ENCODE data around the gene PHTF2. TPM values are rescaled to one million over a fixed set of nuclear protein-coding genes. Genes with fewer than 3 reads are reported as not detected.
A peak's percentile ranks its signal among the peaks of the same experiment; 100 is the strongest.

The PHTF2 gene
- 10 to 100 TPM; 39.4 to 45.9 TPM for total RNA-seq

GRCh38 chr7:77798394-77799077, at the start of gene PHTF2, which contains the start of gene TMEM60:
PHTF2 (plus strand) TSS chr7:77798773.
TMEM60 (minus strand) TSS chr7:77798434; CDS start chr7:77794373, 4,061 bp downstream.
- ATAC-seq (ENCODE audit: insufficient number of reproducible peaks, low FRiP score, low read depth) (peak; percentile 99), DNase-seq (ENCODE audit: low spot score) (peak; percentile 95)
- Histone ChIP-seq H3K36me3 (no peaks in the 10 kb centered on the region), H3K9me3 (no peaks in the 10 kb centered on the region), H3K27me3 (replicated peaks; ENCODE audit: insufficient read depth) (no peaks in the 10 kb centered on the region), H3K4me1 (ENCODE audit: control insufficient read depth in 1 of 2, low read depth in 2 of 2) (peaks cover 13 to 39% of the 10 kb centered on the region in 2 donors), H3K27ac (peak within 1 kb of the TSS; percentile 81 to 86), H3K4me3 (peak within 1 kb of the TSS; percentile 93)
- TF ChIP-seq CTCF (IDR thresholded peaks at IDR 0.05), result peak; percentile 51

DNA sequence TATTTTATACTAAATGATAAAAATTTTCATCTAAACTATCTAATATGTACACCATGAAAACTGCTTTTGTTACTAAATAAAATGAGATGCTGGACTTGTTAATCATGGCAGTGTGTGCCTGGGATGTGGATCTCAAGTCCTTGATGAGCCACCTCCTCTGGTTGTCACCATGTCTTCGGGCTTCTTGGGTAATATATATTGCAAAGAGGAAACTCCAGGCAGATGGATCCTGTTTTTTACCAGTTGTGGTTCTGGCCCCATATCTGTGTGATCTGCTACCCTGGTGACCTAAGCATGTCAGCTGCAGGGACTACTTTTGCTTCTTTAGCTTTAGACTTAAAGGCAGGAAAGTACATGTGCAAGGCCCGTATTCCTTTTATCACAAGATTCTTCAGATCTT, 46.6 kb upstream of the PHTF2 start:
- no peaks in the 10 kb centered on the region for H3K36me3 ChIP-seq
- H3K27me3 ChIP-seq (replicated peaks; ENCODE audit: insufficient read depth), result no peaks in the 10 kb centered on the region
- H3K27ac ChIP-seq, result no peak overlapping the region
- ATAC-seq (ENCODE audit: insufficient number of reproducible peaks, low FRiP score, low read depth) (no peak), DNase-seq (ENCODE audit: low spot score) (no peak)
- no peak overlapping the region for H3K4me3 ChIP-seq
- H3K9me3 ChIP-seq, result no peaks in the 10 kb centered on the region
- no peak for TF ChIP-seq CTCF (IDR thresholded peaks at IDR 0.05)
- no peaks in the 10 kb centered on the region for H3K4me1 ChIP-seq (ENCODE audit: control insufficient read depth in 1 of 2, low read depth in 2 of 2)

GRCh38 chr7:77753173-77753572, 45.4 kb upstream of the PHTF2 start:
- H3K27me3 ChIP-seq (replicated peaks; ENCODE audit: insufficient read depth), result no peaks in the 10 kb centered on the region
- H3K9me3 ChIP-seq, result no peaks in the 10 kb centered on the region
- no peak overlapping the region for H3K27ac ChIP-seq
- DNase-seq (ENCODE audit: low spot score), result no peak
- no peak for TF ChIP-seq CTCF (IDR thresholded peaks at IDR 0.05)
- no peak overlapping the region for H3K4me3 ChIP-seq
- no peaks in the 10 kb centered on the region for H3K36me3 ChIP-seq
- no peak for ATAC-seq (ENCODE audit: insufficient number of reproducible peaks, low FRiP score, low read depth)
- H3K4me1 ChIP-seq (ENCODE audit: control insufficient read depth in 1 of 2, low read depth in 2 of 2), result no peaks in the 10 kb centered on the region

DNA sequence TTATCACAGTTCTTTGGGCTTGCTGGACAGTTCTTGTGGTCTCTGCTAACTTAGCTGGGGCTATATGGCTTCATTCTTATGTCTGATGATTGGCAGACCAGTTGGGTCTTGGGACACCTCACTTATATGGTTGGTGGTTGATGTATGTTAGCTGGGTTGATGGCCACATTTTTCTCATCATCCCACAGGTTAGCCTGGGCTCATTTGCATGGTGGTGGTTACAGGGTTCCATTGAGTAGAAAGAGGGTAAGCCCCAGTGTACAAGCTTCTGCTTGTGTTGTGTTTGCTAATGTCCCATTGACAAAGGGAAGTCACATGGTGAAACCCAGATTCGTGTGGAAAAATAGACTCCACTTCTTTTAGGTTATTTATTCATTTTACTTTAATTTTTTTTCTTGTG, 41.0 kb upstream of the PHTF2 start:
- Histone ChIP-seq H3K9me3 (no peaks in the 10 kb centered on the region), H3K4me3 (no peak overlapping the region), H3K36me3 (no peaks in the 10 kb centered on the region), H3K27ac (no peak overlapping the region), H3K4me1 (ENCODE audit: control insufficient read depth in 1 of 2, low read depth in 2 of 2) (peaks cover 6 to 7% of the 10 kb centered on the region in 2 donors), H3K27me3 (replicated peaks; ENCODE audit: insufficient read depth) (no peaks in the 10 kb centered on the region)
- TF ChIP-seq CTCF (IDR thresholded peaks at IDR 0.05), result no peak
- DNase-seq (ENCODE audit: low spot score) (no peak), ATAC-seq (ENCODE audit: insufficient number of reproducible peaks, low FRiP score, low read depth) (no peak)

DNA sequence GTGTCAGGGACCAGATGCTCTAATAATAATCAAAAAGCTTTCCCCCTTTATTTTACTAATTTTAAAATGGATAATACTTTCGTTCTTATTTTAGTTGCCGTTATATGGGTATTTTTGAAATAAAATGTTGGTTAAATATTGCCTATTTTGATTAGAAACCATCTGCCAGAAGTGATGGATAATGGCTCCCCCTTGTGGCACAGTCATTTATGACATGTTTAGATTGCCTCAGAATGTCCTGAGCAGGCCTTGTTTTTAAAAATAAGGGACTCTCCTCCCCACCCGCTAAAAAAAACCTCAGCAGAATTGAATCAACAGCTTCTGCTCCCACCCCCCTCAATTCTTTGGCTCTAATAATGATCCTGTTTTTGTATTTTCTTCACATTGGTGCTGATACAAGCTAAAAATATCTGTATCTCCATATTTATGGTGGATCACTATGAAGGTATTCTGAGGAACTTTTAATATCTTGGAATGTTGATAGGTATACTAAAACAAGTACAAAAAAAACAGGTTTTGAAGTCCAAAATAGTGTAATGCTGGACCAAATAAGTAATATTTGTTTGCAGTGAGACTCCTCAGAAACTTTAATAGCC, 39.2 kb upstream of the PHTF2 start:
- Histone ChIP-seq H3K4me3 (no peak overlapping the region), H3K9me3 (no peaks in the 10 kb centered on the region), H3K4me1 (ENCODE audit: control insufficient read depth in 1 of 2, low read depth in 2 of 2) (peaks cover 7 to 17% of the 10 kb centered on the region in 2 donors), H3K27ac (no peak overlapping the region), H3K36me3 (no peaks in the 10 kb centered on the region), H3K27me3 (replicated peaks; ENCODE audit: insufficient read depth) (no peaks in the 10 kb centered on the region)
- peak; percentile 25 for DNase-seq (ENCODE audit: low spot score)
- TF ChIP-seq CTCF (IDR thresholded peaks at IDR 0.05), result peak; percentile 84
- no peak for ATAC-seq (ENCODE audit: insufficient number of reproducible peaks, low FRiP score, low read depth)
